SK-N-MC (cell line): Measurements from ENCODE around the gene KLHL35.

Experiments used
- EZH2 ChIP-seq: fragments of 200-600 bp; sonication (generic); IDR thresholded peaks from one replicate; pipeline ENCODE4 v1.6.1; 2017; ENCODE audit warnings: antibody characterized with exemption
- FOXP2 ChIP-seq: optimal IDR thresholded peaks from 2 replicates; pipeline ENCODE3; 2011; ENCODE audit warnings: mild to moderate bottlenecking, moderate library complexity; ENCODE audit not compliant: insufficient read depth; ENCODE audit errors: extremely low read length, control extremely low read depth
- POLR2AphosphoS5 ChIP-seq: IDR thresholded peaks from 2 replicates; pipeline ENCODE4 v1.6.1; 2012; ENCODE audit warnings: mild to moderate bottlenecking, low read depth, low read length, borderline replicate concordance

GRCh38 chr11:75453916-75454655 is 21.1 kb upstream of the KLHL35 start:
- TF ChIP-seq EZH2 (no peak), POLR2AphosphoS5 (no peak), FOXP2 (no peak)
